HL-60 (cell line): ENCODE data around the gene LMTK2.

Experiments used
- DNase-seq, 2 experiments: peaks; one replicate each; pipeline ENCODE4 v3.0.0-alpha.2; 2010 to 2020; ENCODE audit warnings: low read depth in 1 of 2, low spot score in 1 of 2
- H3K27ac ChIP-seq: fragments of 250-450 bp; sonication (Bioruptor Pico); replicated peaks from 2 replicates; pipeline ENCODE4 v1.5.1; 2020; ENCODE audit warnings: mild to moderate bottlenecking, moderate library complexity
- H3K27me3 ChIP-seq: fragments of 250-450 bp; sonication (Bioruptor Pico); 2 replicates; pipeline ENCODE4 v1.5.1; 2021; ENCODE audit warnings: mild to moderate bottlenecking, moderate library complexity; ENCODE audit not compliant: insufficient read depth, poor library complexity, severe bottlenecking
- H3K4me3 ChIP-seq: replicated peaks from 2 replicates; pipeline ENCODE4 v1.5.1; 2011; ENCODE audit warnings: mild to moderate bottlenecking, control low read depth, low read length; ENCODE audit not compliant: insufficient read depth
- CTCF ChIP-seq: IDR thresholded peaks from one replicate; pipeline ENCODE4 v1.5.1; 2011; ENCODE audit warnings: low read length, control low read depth, inconsistent platforms; ENCODE audit not compliant: insufficient read depth
- GABPA ChIP-seq: IDR thresholded peaks from 2 replicates; pipeline ENCODE4 v1.6.1; 2012; ENCODE audit warnings: low read depth
- POLR2AphosphoS5 ChIP-seq: IDR thresholded peaks from 2 replicates; pipeline ENCODE4 v1.6.1; 2012; ENCODE audit warnings: low read depth
- REST ChIP-seq: IDR thresholded peaks from 2 replicates; pipeline ENCODE4 v1.6.1; 2012; ENCODE audit warnings: low read depth; ENCODE audit not compliant: insufficient replicate concordance
- SPI1 ChIP-seq: IDR thresholded peaks from 2 replicates; pipeline ENCODE4 v1.6.1; 2012; ENCODE audit warnings: low read depth, mild to moderate bottlenecking, borderline replicate concordance

The LMTK2 gene

GRCh38 chr7:98149116-98149692 lies 42.5 kb downstream of the LMTK2 start:
- TF ChIP-seq GABPA (no peak), POLR2AphosphoS5 (no peak), SPI1 (no peak), REST (no peak), CTCF (no peak)
- no peak overlapping the region for H3K27ac ChIP-seq
- no peaks in the 10 kb centered on the region for H3K27me3 ChIP-seq
- no peak for DNase-seq
- no peak overlapping the region for H3K4me3 ChIP-seq

- H3K27ac ChIP-seq, result no peak overlapping the region
- TF ChIP-seq SPI1, result no peak
- no peak for TF ChIP-seq CTCF
- no peak for TF ChIP-seq GABPA
- no peak for TF ChIP-seq REST
- no peak for TF ChIP-seq POLR2AphosphoS5
- no peak for DNase-seq
- no peaks in the 10 kb centered on the region for H3K27me3 ChIP-seq
- H3K4me3 ChIP-seq, result no peak overlapping the region
Measured at GRCh38 chr7:98151884-98152283, 45.2 kb downstream of the LMTK2 start.

GRCh38 chr7:98156700-98157099 lies 50.0 kb downstream of the LMTK2 start:
- H3K27ac ChIP-seq, result no peak overlapping the region
- no peak overlapping the region for H3K4me3 ChIP-seq
- no peaks in the 10 kb centered on the region for H3K27me3 ChIP-seq
- DNase-seq, result no peak
- TF ChIP-seq SPI1 (no peak), REST (no peak), CTCF (no peak), POLR2AphosphoS5 (no peak), GABPA (no peak)
